ENCODE measurements around the gene RNF130.

The RNF130 gene

DNA sequence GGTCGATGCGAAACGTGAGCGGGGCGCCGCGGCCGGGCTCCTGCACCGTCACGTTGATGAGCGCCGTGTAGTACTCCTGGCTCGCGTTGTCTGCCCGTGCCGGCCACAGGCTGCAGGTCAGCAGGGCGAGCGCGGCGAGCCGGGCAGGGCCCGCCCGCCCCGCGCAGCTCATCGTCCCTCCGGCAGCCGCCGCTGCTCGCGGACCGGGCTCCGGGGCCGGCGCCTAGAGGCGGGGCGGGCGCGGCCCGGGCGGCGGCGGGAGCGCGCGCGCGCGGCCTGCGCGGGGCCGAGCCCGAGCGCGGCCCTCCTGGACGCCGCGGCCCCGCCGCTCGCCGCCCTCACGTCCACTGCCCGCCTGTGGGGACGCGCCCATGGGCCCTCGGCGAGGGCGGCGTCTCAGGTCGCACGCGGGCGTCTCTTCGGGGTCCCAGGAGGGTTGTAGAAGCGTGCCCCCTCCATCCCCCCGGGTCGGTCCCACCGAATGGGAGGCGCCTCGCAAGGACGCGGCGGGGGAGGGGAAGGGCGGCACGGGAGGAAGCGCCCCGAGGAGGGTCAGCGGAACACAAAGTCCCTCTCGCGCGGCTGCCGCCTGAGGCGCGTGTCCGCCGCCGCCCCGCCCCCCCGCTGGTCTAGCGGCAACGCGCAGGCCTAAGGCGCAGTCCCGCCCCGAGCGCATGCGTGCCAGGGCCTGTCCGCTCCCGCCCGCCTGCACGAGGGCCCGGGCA, at the start of gene RNF130:
Gene RNF130 (minus strand): TSS at position 229 of the 725 bp plus-strand sequence. CDS start 57 bp downstream, at position 172.
- peak; percentile 98 for DNase-seq

GRCh38 chr5:180120237-180121101, 48.9 kb upstream of the RNF130 start:
- no peak for DNase-seq

DNA sequence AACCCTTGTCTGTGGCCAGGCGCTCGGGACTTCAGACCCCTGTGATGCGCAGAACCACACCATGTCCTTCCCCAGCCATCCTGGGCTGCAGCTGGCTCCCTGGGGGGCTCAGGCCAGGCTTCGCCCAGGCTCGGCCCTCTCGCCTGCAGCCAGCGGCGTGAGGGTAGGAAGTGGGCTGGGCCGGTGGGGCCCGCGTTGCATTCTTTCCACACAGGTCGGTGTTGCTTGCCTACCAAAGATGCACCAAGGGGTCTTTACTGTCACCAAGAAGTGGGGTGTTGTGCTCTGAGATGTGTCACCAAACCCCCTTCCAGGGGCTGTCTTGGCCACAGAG, 48.3 kb upstream of the RNF130 start:
- no peak for DNase-seq

GRCh38 chr5:180119031-180119902, 47.7 kb upstream of the RNF130 start:
- DNase-seq, result no peak

DNA sequence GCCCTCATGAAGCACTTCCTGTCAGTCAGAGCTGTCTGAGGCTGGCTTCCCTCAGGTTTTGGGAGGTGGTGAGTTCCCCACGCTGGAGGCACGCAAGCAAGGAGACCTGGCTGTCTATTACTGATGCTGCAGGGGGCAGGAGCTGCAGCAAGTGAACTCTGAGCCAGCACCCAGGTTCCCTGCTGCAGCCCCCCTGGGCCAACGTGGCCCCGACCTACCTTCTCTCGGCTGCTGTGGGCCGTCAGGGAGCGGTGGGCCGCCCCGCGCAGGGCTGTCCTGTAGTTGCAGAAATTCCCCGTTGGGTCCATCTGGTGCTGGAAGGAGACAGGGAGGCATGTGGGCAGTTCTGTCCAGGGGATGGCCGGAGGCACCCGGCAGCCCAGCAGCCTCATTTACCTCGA, 46.8 kb upstream of the RNF130 start:
- DNase-seq, result no peak

DNA sequence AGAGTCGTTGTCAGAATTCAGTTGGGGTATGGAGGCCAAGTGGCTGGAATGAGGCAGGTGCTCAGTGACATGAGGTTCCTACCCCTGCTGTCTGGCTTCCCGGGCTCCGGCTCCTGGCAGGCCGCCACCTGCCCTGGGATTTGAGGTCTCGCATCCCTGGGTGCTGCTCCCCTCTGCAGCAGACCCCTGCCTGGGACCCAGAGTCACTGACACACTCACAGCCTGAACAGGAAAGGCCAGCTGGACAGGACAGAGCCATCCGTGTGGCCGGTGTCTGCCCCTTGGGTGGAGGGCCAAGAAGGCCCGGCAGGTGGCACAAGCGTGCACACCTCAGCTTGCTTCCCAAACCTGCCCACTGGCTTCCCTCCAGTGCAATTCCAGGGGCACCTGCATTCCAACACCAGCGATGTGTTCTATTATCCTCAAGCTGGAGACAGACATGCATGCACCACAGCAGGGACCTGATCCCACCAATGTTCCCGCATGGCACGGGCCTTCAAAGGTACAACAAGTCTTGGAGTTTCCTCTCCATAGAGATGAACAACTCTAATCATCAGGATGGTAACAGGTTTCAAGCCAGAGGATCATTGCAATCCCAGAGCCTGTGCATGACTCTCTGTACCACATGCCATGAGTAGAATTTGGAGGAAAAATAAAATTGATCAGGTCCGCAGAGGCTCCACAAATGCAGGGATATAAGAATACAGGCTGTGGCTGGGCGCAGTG, 45.6 kb upstream of the RNF130 start:
- DNase-seq, result no peak

GRCh38 chr5:180116077-180116999, 44.8 kb upstream of the RNF130 start:
- DNase-seq, result no peak

DNA sequence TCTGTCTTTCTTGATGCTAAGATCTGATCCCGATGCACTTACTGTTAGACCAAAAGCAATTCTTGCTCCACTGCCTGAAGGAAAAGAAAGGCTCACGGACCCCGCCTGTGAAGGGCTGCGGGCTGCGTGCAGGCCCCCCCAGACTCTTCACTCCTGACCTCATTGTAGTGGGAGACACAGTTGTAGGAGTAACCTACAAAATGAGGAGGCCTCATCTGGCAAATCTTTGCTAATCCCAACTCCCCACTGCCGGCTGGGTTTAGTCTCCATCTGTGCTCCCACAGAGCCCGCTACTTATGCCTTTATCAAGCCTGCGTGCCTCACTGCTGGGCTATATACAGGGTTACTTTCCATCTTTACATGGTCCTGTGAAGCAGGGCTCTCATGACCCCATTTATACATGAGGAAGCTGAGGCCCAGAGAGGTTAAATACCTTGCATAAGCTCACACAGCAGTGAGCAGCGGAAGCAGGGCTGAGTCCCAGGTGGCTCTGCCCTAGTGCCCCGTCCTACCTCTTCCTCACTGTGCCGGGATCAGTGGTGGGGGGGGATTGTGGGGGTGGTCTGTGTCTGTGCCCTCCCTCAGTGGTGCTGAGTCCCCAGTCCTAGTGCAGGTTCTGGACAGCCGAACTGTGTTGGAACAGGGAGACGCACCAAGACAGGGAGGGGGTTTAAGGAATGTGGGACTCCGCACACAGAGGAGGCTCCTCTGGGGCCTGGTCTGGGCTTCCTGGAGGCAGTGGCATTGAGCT, 43.9 kb upstream of the RNF130 start:
- no peak for DNase-seq

GRCh38 chr5:180114304-180115003, 42.9 kb upstream of the RNF130 start:
- DNase-seq, result no peak

GRCh38 chr5:180113660-180114303, 42.2 kb upstream of the RNF130 start:
- DNase-seq, result no peak

GRCh38 chr5:180112181-180112861, 40.8 kb upstream of the RNF130 start:
- no peak for DNase-seq

- no peak for DNase-seq
These were observed 39.9 kb upstream of the RNF130 start for GRCh38 chr5:180111273-180112002.

DNA sequence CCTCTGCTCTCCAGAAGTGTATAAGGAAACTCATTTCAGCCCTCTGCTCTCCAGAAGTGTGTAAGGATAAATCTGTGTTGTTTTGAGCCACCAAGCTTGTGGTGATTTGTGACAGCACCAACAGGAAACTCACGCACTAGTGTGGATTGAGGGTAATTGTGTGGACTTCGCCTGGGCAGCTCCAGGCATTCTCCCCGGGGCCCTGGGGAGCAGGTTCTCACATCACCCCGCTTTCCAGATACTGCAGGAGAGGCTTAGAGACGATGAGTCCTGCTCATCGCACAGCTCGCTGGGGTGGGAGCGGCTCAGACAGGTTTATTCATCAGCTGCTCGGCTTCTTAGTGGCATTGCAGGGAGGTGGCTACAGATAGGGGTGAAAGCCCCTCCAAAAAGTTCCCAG, 38.4 kb upstream of the RNF130 start:
- DNase-seq, result no peak

- DNase-seq, result no peak
These were observed 35.4 kb upstream of the RNF130 start for GRCh38 chr5:180107005-180107404.

DNA sequence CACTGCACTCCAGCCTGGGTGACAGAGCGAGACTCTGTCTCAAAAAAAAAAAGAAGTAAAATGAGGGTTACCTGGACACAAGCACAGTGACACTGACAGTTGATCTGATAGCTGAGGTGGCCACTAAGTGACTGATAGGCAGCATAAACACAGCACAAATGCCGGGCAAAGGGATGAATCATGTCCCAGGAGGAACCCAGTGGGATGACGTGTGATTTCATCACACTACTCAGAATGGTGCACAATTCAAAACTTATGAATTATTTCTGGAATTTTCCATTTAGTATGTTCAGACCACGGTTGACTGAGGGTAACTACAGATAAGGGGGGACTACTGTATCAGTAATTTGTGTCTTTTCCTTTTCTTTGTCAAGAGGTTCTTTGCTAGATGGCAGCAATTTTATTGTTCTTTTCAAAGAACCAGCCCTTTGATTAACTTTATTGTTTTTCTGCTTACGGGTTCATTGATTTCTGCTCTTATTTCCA, 34.3 kb upstream of the RNF130 start:
- DNase-seq, result peak; percentile 58

GRCh38 chr5:180104168-180104530, 32.6 kb upstream of the RNF130 start:
- DNase-seq, result no peak

DNA sequence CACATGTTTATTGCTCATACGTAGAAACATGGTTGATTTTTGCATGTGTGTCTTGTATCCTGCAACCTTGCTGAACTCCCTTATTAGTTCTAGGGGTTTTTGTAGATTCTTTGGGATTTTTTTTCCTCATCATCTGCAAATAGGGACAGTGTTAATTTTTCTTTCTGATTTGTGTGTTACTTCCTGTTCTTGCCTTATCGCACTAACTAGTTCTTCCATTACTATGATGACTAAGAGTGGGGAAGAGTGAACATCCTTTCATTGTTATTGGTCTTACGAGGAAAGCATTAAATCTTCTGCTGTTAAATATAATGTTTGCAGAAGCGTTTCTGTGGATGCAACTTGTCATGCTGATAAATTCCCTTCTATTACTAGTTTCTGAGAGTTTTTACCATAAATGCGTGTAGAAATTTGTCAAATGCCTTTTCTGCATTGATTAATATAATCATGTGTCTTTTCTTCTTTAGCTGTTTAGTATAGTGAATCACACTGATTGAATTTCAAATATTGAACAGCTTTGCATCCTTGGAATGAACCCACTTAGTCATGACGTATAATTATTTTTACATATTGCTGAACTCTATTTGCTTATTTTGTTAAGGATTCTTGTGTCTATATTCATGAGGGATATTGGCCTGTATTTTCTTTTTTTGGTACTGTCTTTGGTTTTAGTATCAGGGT, 32.1 kb upstream of the RNF130 start:
- no peak for DNase-seq
